Activated B cell treated with CpG ODN at 0.5 μM for 24 hours (primary cell): Measurements from ENCODE around the gene CCDC188. TPM values are rescaled to one million over a fixed set of nuclear protein-coding genes. Genes with fewer than 3 reads are reported as not detected.
A peak's percentile ranks its signal among the peaks of the same experiment; 100 is the strongest.

Experiments used
- ATAC-seq: fragments of 200-7000 bp; cut with Tn5 transposase; one replicate; pipeline ENCODE4 v1.10.0; 2021; ENCODE audit warnings: low read depth, mild to moderate bottlenecking, moderate library complexity
- CTCF ChIA-PET: fragments of 350-600 bp; sonication (Branson Sonifier 250); formaldehyde crosslinking; loops from one replicate; lab custom pipeline; 2021; ENCODE audit warnings: antibody characterized with exemption; lab: Charles Lee
- POLR2A ChIA-PET: fragments of 350-600 bp; sonication (Branson Sonifier 250); formaldehyde crosslinking; loops from one replicate; lab custom pipeline; 2021; ENCODE audit warnings: antibody characterized with exemption; lab: Charles Lee
- DNase-seq: peaks from one replicate; pipeline ENCODE4 v3.0.0; 2022
- H3K27ac Mint-ChIP-seq: one replicate; pipeline ENCODE4 v1.8.0; 2020; ENCODE audit warnings: mixed read lengths
- H3K27me3 Mint-ChIP-seq: one replicate; pipeline ENCODE4 v1.8.0; 2021; ENCODE audit warnings: mixed read lengths
- H3K36me3 Mint-ChIP-seq: one replicate; pipeline ENCODE4 v1.8.0; 2021; ENCODE audit warnings: low read depth, mixed read lengths
- H3K4me1 Mint-ChIP-seq: one replicate; pipeline ENCODE4 v1.8.0; 2021; ENCODE audit warnings: mixed read lengths
- H3K4me3 Mint-ChIP-seq: one replicate; pipeline ENCODE4 v1.8.0; 2020; ENCODE audit warnings: mild to moderate bottlenecking, mixed read lengths
- H3K9me3 Mint-ChIP-seq: one replicate; pipeline ENCODE4 v1.8.0; 2020; ENCODE audit warnings: mixed read lengths
- intact Hi-C: fragments of 100-400 bp; cut with micrococcal nuclease; formaldehyde crosslinking; loops from one replicate; pipeline ENCODE4 v1.15.1; 2024
- total RNA-seq: library from RNA; stranded (reverse); gene quantifications from 2 replicates; pipeline ENCODE4 v1.2.3, GENCODE V29; 2022
- TF ChIP-seq, protein P1 (sequence below): fragments of 200-600 bp; IDR thresholded peaks from one replicate; pipeline ENCODE4 v1.8.0; 2022; ENCODE audit warnings: antibody characterized with exemption, mild to moderate bottlenecking

The CCDC188 gene
- total RNA-seq, 1 donor from 2014 or later, result not detected

DNA sequence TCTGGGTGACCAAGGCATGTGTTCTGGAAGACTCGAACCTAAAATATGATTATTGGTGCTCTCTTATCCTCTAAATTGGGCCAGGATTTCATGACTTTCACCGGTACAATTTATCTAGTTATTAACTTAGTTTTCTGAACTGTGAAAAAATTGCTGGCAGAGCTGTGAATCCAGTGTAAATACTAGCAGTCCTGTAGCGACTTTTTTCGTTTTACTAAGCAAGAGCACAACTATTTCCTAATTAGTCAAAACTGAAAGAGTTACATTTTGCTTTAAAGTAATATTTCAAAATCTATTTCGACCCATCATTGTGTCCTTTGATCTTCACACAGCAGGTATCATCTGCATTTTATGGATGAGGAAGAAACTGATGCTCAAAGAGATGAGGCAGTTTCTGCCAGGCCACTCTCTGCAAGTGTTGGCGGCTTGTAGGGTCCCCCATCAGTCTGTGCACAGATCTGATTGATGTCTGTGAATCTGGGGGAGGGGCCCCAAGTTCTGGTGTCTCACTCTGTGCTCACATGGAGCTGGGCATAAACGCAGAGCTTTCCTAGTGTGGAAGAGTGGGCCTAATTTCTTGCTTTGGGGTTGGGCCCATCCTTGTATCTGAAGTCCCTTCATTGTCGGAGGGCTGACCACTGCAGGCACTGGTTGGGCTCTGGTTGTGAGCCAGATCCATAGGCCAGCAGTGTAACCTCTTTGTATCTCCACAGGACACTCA, 32.4 kb downstream of the CCDC188 start:
- POLR2A ChIA-PET, result interaction anchor here (1.3 to 2.5 kb wide), 6 partner anchors 8 to 345 kb away, joined by 3 to 8 read pairs (median 5); partner anchors contain the start of genes TANGO2 and ZDHHC8
- DNase-seq (no peak), ATAC-seq (no peak)
- peak overlapping the region; percentile 70 for H3K27ac Mint-ChIP-seq
- TF ChIP-seq, protein P1, sequence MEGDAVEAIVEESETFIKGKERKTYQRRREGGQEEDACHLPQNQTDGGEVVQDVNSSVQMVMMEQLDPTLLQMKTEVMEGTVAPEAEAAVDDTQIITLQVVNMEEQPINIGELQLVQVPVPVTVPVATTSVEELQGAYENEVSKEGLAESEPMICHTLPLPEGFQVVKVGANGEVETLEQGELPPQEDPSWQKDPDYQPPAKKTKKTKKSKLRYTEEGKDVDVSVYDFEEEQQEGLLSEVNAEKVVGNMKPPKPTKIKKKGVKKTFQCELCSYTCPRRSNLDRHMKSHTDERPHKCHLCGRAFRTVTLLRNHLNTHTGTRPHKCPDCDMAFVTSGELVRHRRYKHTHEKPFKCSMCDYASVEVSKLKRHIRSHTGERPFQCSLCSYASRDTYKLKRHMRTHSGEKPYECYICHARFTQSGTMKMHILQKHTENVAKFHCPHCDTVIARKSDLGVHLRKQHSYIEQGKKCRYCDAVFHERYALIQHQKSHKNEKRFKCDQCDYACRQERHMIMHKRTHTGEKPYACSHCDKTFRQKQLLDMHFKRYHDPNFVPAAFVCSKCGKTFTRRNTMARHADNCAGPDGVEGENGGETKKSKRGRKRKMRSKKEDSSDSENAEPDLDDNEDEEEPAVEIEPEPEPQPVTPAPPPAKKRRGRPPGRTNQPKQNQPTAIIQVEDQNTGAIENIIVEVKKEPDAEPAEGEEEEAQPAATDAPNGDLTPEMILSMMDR, result no peak
- intact Hi-C loops, result loop anchor here (5.0 kb wide), 2 partner anchors 81 to 389 kb away; partner anchors contain the start of gene MED15
- no peaks in the 10 kb centered on the region for H3K27me3 Mint-ChIP-seq
- peak overlapping the region; percentile 85 for H3K4me3 Mint-ChIP-seq
- H3K36me3 Mint-ChIP-seq, result peaks cover 58% of the 10 kb centered on the region
- CTCF ChIA-PET, result no interaction called here
- no peaks in the 10 kb centered on the region for H3K9me3 Mint-ChIP-seq
- H3K4me1 Mint-ChIP-seq, result peaks cover 46% of the 10 kb centered on the region

DNA sequence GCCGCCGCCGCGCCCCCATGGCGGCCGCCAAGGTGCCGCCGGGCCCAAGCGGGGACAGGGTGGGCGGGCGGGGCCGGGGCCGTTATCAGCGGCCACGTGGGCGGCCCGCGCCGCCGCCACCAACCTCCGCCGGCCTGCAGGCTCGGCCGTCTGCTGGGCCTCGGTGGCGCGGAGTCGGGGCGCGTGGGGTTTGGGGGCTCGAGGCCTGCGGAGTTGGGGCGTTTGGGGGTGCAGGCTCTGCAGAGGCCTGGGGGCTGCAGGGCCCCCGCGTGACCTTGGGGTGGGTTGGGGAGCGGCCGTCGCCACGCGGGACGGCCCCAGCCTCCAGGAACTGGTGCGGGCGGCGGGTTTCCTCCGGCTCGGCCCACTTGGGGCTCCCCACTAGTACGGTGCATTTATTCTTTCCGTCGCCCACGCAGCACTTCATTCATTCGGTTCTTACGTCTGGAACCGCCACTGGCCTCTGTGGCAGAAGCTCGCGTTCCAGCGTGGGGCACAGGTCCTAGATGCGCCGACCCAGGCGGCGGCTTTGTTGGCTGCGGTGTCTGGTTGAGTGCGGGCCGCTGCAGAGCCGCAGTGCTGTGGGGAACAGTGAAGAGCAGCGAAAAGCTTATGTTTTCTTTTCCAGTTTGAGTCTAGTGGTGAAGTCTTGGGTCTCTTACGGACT, 33.1 kb downstream of the CCDC188 start:
- peak overlapping the region; percentile 85 for H3K4me3 Mint-ChIP-seq
- intact Hi-C loops, result loop anchor here (1.0 to 5.0 kb wide), 11 partner anchors 14 to 885 kb away; partner anchors contain the start of genes ARVCF, COMT, DGCR6L and DGCR8
- TF ChIP-seq, protein P1, result no peak
- H3K36me3 Mint-ChIP-seq, result peaks cover 61% of the 10 kb centered on the region
- peak overlapping the region; percentile 70 for H3K27ac Mint-ChIP-seq
- ChIA-PET CTCF (no interaction called here), POLR2A (interaction anchor here (1.0 to 2.5 kb wide), 10 partner anchors 9 to 392 kb away, joined by 3 to 8 read pairs (median 4); partner anchors contain the start of genes COMT, MED15, TANGO2 and TXNRD2)
- DNase-seq, result no peak
- ATAC-seq, result peak; percentile 28
- no peaks in the 10 kb centered on the region for H3K9me3 Mint-ChIP-seq
- H3K27me3 Mint-ChIP-seq, result no peaks in the 10 kb centered on the region
- peaks cover 46% of the 10 kb centered on the region for H3K4me1 Mint-ChIP-seq

DNA sequence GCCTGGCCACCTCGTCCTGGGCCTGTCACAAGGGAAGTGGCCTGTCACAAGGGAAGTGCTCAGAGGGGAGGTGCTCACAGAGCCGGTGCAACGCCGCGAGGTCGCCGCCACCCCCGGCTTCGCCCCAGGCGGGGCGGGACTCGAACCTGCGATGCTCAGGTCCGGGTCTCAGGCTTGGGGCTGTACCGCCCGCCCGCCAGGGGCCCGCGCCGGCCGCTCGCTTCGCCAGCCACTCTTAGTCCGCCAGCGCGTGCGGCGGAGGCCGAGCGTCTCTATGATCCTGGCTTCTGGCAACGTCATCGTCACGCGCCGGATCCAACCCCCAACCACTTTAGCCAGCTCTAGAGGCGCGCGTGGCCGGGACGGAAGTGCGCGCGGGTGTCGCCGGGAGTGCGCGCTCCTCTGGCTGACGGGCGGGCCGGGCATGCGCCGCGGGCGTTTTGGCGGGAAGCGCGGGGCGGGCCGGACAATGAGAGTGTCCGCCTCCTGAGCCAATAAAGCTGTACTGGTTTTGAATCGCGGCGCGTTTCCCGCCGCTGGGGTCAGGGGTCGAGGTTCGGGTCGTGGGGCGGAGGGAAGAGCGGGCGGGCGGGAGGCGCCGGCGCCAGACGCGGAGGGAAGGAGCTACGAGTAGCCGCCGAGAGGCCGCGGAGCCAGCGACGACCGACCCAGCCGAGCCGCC, 33.8 kb downstream of the CCDC188 start, which contains the start of gene TRMT2A:
TRMT2A (minus strand) TSS at position 276 of the 682 bp plus-strand sequence. CDS start 320 bp downstream, outside the sequence.
- H3K27ac Mint-ChIP-seq, result peak within 1 kb of the TSS; percentile 92
- peak; percentile 97 for DNase-seq
- H3K36me3 Mint-ChIP-seq, result peaks cover 58% of the 10 kb centered on the region
- ChIA-PET POLR2A (interaction anchor here (0.7 to 2.5 kb wide), 12 partner anchors 9 to 885 kb away, joined by 3 to 8 read pairs (median 4); partner anchors contain the start of genes COMT, MED15, TANGO2 and TXNRD2), CTCF (no interaction called here)
- TF ChIP-seq, protein P1, result no peak
- intact Hi-C loops, result loop anchor here (1.0 to 5.0 kb wide), 11 partner anchors 14 to 886 kb away; partner anchors contain the start of genes ARVCF, COMT, DGCR6L and DGCR8
- no peaks in the 10 kb centered on the region for H3K9me3 Mint-ChIP-seq
- H3K27me3 Mint-ChIP-seq, result no peaks in the 10 kb centered on the region
- H3K4me1 Mint-ChIP-seq, result peaks cover 44% of the 10 kb centered on the region
- peak within 1 kb of the TSS; percentile 91 for H3K4me3 Mint-ChIP-seq
- peak; percentile 81 for ATAC-seq

DNA sequence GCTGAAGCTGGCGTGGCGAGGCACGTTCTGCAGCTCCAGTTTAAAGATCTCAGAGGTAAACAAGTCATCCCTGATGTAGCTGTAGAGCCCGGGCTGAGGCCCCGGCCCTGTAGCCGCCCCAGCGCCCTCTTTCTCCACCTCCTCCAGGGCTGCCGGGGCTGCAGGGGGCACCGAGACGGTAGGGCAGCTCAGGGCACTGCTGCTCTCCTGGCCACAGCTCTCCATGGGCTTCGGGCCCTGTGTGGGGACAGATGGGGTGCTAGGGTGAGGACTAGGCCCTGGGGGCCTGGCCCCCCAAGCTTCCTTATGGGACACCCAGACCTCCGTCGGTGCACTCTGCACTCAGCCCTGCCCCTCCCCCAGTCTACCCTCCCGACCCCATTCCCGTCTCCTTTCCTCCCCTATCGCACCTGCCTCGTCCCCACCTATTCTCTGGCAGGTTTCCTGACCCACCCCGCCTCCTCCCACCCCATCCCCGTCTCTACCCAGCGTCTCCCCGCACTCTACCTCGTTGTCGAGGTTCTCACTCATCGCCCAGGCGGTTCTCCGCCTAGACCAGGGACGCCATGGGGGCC, 34.4 kb downstream of the CCDC188 start:
- POLR2A ChIA-PET, result interaction anchor here (0.7 to 2.5 kb wide), 9 partner anchors 10 to 886 kb away, joined by 3 to 8 read pairs (median 5); partner anchors contain the start of genes COMT, MED15, TANGO2 and TXNRD2
- TF ChIP-seq, protein P1, result no peak
- H3K27me3 Mint-ChIP-seq, result no peaks in the 10 kb centered on the region
- no peak for DNase-seq
- H3K36me3 Mint-ChIP-seq, result peaks cover 55% of the 10 kb centered on the region
- CTCF ChIA-PET, result no interaction called here
- peaks cover 47% of the 10 kb centered on the region for H3K4me1 Mint-ChIP-seq
- intact Hi-C loops, result loop anchor here (2.0 to 5.0 kb wide), 5 partner anchors 79 to 886 kb away; partner anchors contain the start of genes MED15, TANGO2 and THAP7
- peak overlapping the region; percentile 91 for H3K4me3 Mint-ChIP-seq
- H3K27ac Mint-ChIP-seq, result peak overlapping the region; percentile 92
- H3K9me3 Mint-ChIP-seq, result no peaks in the 10 kb centered on the region
- ATAC-seq, result no peak
